Upper lobe of left lung (tissue), 6 donors: ENCODE measurements around the gene STYXL2. TPM values are rescaled to one million over a fixed set of nuclear protein-coding genes. Genes with fewer than 3 reads are reported as not detected.

ENCODE experiments used
- ATAC-seq, 2 donors: fragments of 200-7000 bp; cut with Tn5 transposase; one replicate each; pipeline ENCODE4 v1.9.1; 2022; ENCODE audit warnings: mild to moderate bottlenecking in 2 of 2, moderate library complexity in 2 of 2; ENCODE audit not compliant: low FRiP score in 2 of 2
- DNase-seq, 2 donors: peaks; one replicate each; pipeline ENCODE4 v3.0.0-alpha.2; 2019 to 2020
- H3K27ac ChIP-seq, 4 donors: fragments of 200-600 bp; sonication (generic); one replicate each; pipeline ENCODE4 v1.5.1; 2016 to 2019
- H3K27me3 ChIP-seq, 4 donors: fragments of 200-600 bp; sonication (generic); one replicate each; pipeline ENCODE4 v1.5.1; 2017 to 2019
- H3K36me3 ChIP-seq, 4 donors: fragments of 200-600 bp; sonication (generic); one replicate each; pipeline ENCODE4 v1.5.1; 2016 to 2019
- H3K4me1 ChIP-seq, 4 donors: fragments of 200-600 bp; sonication (generic); one replicate each; pipeline ENCODE4 v1.5.1; 2018 to 2019
- H3K4me3 ChIP-seq, 4 donors: fragments of 200-600 bp; sonication (generic); one replicate each; pipeline ENCODE4 v1.5.1; 2017 to 2019; ENCODE audit warnings: mild to moderate bottlenecking in 2 of 4, moderate library complexity in 1 of 4
- H3K9me3 ChIP-seq, 4 donors: fragments of 200-600 bp; sonication (generic); one replicate each; pipeline ENCODE4 v1.5.1; 2018 to 2019
- EP300 ChIP-seq, 4 donors: sonication (generic); formaldehyde crosslinking; IDR thresholded peaks; one replicate each; pipeline ENCODE4 v1.5.1; 2017; ENCODE audit warnings: antibody characterized with exemption in 4 of 4, control low read depth in 2 of 4
- POLR2A ChIP-seq, 4 donors: fragments of 450-650 bp; IDR thresholded peaks; one replicate each; pipeline ENCODE4 v1.5.1; 2016 to 2017; ENCODE audit warnings: antibody characterized with exemption in 4 of 4, mild to moderate bottlenecking in 2 of 4
- POLR2AphosphoS5 ChIP-seq, 2 donors: sonication (generic); formaldehyde crosslinking; IDR thresholded peaks; one replicate each; pipeline ENCODE4 v1.5.1; 2017; ENCODE audit warnings: antibody characterized with exemption in 2 of 2
- WGBS, 2 donors: methylation state at CpG; one replicate each; pipeline ENCODE4 v1.1.5; 2017 to 2018; 5-methylcytosine and 5-hydroxymethylcytosine counted together
- total RNA-seq, 6 donors: library from RNA; depleted of rRNA in 4 of 6; stranded (reverse); fragments of >200 nt in 4 of 6; gene quantifications; one replicate each; pipeline versions ENCODE4 v1.1.0 to v1.2.1, GENCODE V29; 2016 to 2021
- TF ChIP-seq, protein P1 (sequence below), 6 experiments: fragments of 450-650 bp in 4 of 6; fragments of 200-600 bp in 2 of 6; sonication (generic) in 2 of 6; IDR thresholded peaks; one replicate each; pipeline ENCODE4 v1.5.1; 2016 to 2019; ENCODE audit warnings: antibody characterized with exemption in 6 of 6
- donor health status: DM: no; HTN: no; CAD: no; lungs with moderate emphysema.
- donor health status: DM: no; HTN: yes; CAD: no; lungs with severe emphysema.

The STYXL2 gene
- total RNA-seq, 6 donors from 2014 or later, result 0.10 to 0.30 (median 0.23) TPM; not detected in 3

DNA sequence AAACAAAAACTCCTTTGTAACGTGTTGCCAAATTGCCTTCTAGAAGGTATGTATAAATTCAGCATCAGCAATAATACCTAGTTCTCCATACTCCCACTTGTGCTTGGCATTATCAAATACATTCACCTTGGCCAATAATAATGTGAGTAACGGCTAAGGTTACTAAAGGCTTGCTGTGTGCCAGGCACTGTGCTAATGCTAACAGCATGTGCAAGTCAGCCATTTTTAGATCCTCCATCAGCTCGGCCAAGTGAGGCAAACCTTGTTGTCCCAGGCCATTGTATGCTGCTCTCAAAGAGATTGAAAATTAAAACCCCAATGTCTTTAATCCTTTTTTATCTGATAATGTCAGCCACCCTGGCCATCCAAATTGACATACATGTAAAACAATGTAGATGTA is 48.1 kb downstream of the STYXL2 start:
- H3K36me3 ChIP-seq, result no peaks in the 10 kb centered on the region
- no peak for ATAC-seq
- TF ChIP-seq POLR2A (IDR thresholded peaks at IDR 0.05) (no peak), EP300 (IDR thresholded peaks at IDR 0.05) (no peak), POLR2AphosphoS5 (IDR thresholded peaks at IDR 0.05) (no peak)
- TF ChIP-seq, protein P1, sequence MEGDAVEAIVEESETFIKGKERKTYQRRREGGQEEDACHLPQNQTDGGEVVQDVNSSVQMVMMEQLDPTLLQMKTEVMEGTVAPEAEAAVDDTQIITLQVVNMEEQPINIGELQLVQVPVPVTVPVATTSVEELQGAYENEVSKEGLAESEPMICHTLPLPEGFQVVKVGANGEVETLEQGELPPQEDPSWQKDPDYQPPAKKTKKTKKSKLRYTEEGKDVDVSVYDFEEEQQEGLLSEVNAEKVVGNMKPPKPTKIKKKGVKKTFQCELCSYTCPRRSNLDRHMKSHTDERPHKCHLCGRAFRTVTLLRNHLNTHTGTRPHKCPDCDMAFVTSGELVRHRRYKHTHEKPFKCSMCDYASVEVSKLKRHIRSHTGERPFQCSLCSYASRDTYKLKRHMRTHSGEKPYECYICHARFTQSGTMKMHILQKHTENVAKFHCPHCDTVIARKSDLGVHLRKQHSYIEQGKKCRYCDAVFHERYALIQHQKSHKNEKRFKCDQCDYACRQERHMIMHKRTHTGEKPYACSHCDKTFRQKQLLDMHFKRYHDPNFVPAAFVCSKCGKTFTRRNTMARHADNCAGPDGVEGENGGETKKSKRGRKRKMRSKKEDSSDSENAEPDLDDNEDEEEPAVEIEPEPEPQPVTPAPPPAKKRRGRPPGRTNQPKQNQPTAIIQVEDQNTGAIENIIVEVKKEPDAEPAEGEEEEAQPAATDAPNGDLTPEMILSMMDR (IDR thresholded peaks at IDR 0.05), result no peak
- H3K4me3 ChIP-seq, result no peak overlapping the region
- H3K4me1 ChIP-seq, result no peaks in the 10 kb centered on the region
- H3K27me3 ChIP-seq, result no peaks in the 10 kb centered on the region
- DNase-seq, result no peak
- 90 to 91% methylated on average over 3 of the region's 3 CpGs for WGBS, 2 donors
- H3K27ac ChIP-seq, result no peak overlapping the region
- H3K9me3 ChIP-seq, result no peaks in the 10 kb centered on the region

Other genes with a start within 250 kb of the STYXL2 start
- gene TADA1, start 217.8 kb upstream of the STYXL2 start, total RNA-seq, result 10 to 100 TPM in 2 of 6 donors, 1 to 10 TPM in 4; 2.6 to 15.3 (median 8.5) TPM
- 1 to 10 TPM in 3 of 6 donors, under 1 TPM in 3; under 0.01 to 3.3 (median 0.84) TPM for gene ILDR2, start 118.5 kb upstream of the STYXL2 start, total RNA-seq
- gene MAEL, start 104.8 kb upstream of the STYXL2 start, total RNA-seq, result not detected
- gene GPA33, start 3.7 kb upstream of the STYXL2 start, total RNA-seq, result 10 to 100 TPM in 1 of 6 donors, 1 to 10 TPM in 4, under 1 TPM in 1; 0.89 to 18.4 (median 3.8) TPM
- 10 to 100 TPM in 5 of 6 donors, 1 to 10 TPM in 1; 9.1 to 26.8 (median 15.6) TPM for gene POU2F1, start 126.8 kb downstream of the STYXL2 start, total RNA-seq